Endothelial cell of hepatic sinusoid (primary cell): ENCODE data around the gene EIF2S1.

ENCODE experiments used
- in situ Hi-C: cut with HindIII; loops from 2 replicates; pipeline ENCODE4 v1.10.0; 2017; ENCODE audit warnings: low sequenced_read_pairs

The EIF2S1 gene

GRCh38 chr14:67429510-67430205, 69.5 kb downstream of the EIF2S1 start:
- in situ Hi-C loops, result loop anchor here (5.0 kb wide), 2 partner anchors 83 to 148 kb away; no protein-coding TSS in a partner anchor

GRCh38 chr14:67432050-67432564, 72.0 kb downstream of the EIF2S1 start:
- in situ Hi-C loops, result loop anchor here (5.0 kb wide), 1 partner anchor 80 kb away; no protein-coding TSS in a partner anchor

- in situ Hi-C loops, result no loop called here
These were observed 75.5 kb downstream of the EIF2S1 start for GRCh38 chr14:67435603-67436002.
